ENCODE data around the gene HPS3. TPM values are rescaled to one million over a fixed set of nuclear protein-coding genes. Genes with fewer than 3 reads are reported as not detected.

The HPS3 gene
- 29.0 and 32.5 TPM in 2 replicates for total RNA-seq

GRCh38 chr3:149129326-149130205 lies at the start of gene HPS3:
TSS of gene HPS3 (plus strand) at chr3:149129638. CDS start at chr3:149129724, 86 bp downstream.

GRCh38 chr3:149086232-149086988 lies 43.0 kb upstream of the HPS3 start, which contains the start of gene HLTF:
TSS of gene HLTF (minus strand) at chr3:149086533. CDS start at chr3:149086336, 197 bp downstream.

GRCh38 chr3:149221783-149222517 lies 92.5 kb downstream of the HPS3 start, which contains the start of gene CP:
TSS of gene CP (minus strand) at chr3:149221829. CDS start at chr3:149221792, 37 bp downstream.

Other genes starting within 250 kb of the HPS3 start
- 39.4 and 46.0 TPM in 2 replicates for gene GYG1, start 138.1 kb upstream of the HPS3 start, total RNA-seq
- gene HLTF, start 43.1 kb upstream of the HPS3 start, total RNA-seq = 12.7 and 13.5 TPM in 2 replicates
- gene CP, start 92.2 kb downstream of the HPS3 start, total RNA-seq = not detected in 2 replicates
- 317 and 346 TPM in 2 replicates for gene TM4SF18, start 204.0 kb downstream of the HPS3 start, total RNA-seq
- 612 and 623 TPM in 2 replicates for gene TM4SF1, start 248.0 kb downstream of the HPS3 start, total RNA-seq

Measured in mammary microvascular endothelial cell (primary cell).